22Rv1 (cell line): Measurements from ENCODE around the gene TNFRSF1B.

Experiments
- CTCF ChIP-seq: fragments of 450-650 bp; IDR thresholded peaks from 2 replicates; pipeline ENCODE4 v1.5.1; 2017; ENCODE audit warnings: mild to moderate bottlenecking
- ZFX ChIP-seq: fragments of 450-650 bp; IDR thresholded peaks from 2 replicates; pipeline ENCODE4 v1.6.1; 2017; ENCODE audit warnings: antibody characterized with exemption, borderline replicate concordance

GRCh38 chr1:12200208-12200607 lies 33.4 kb downstream of the TNFRSF1B start:
- TF ChIP-seq CTCF (no peak), ZFX (no peak)
